Natural killer cell (primary cell): Measurements from ENCODE around the gene PSTK. TPM values are rescaled to one million over a fixed set of nuclear protein-coding genes. Genes with fewer than 3 reads are reported as not detected.

Source experiments
- ATAC-seq, 3 donors: fragments of 150-1000 bp in 2 of 3; fragments of 200-7000 bp in 1 of 3; cut with Tn5 transposase; 1 replicate in 1 of 3; 2 replicates in 2 of 3; pipeline ENCODE4 v1.10.0; 2021; ENCODE audit warnings: mild to moderate bottlenecking in 2 of 3, moderate library complexity in 2 of 3
- DNase-seq, 2 donors: peaks; one replicate each; pipeline versions ENCODE4 v3.0.0 to v3.0.0-alpha.2; 2013 to 2021; ENCODE audit warnings: mixed read lengths in 1 of 2
- H3K27ac ChIP-seq: one replicate; pipeline ENCODE4 v1.5.1; 2013; ENCODE audit warnings: mild to moderate bottlenecking, low read length
- H3K27me3 ChIP-seq: one replicate; pipeline ENCODE4 v1.6.1; 2013; ENCODE audit warnings: low read length; ENCODE audit not compliant: control insufficient read depth, insufficient read depth
- H3K36me3 ChIP-seq: one replicate; pipeline ENCODE4 v1.6.1; 2013; ENCODE audit warnings: low read length; ENCODE audit not compliant: control insufficient read depth, insufficient read depth
- H3K4me1 ChIP-seq: one replicate; pipeline ENCODE4 v1.6.1; 2013; ENCODE audit warnings: low read length; ENCODE audit not compliant: control insufficient read depth, insufficient read depth
- H3K4me3 ChIP-seq: one replicate; pipeline ENCODE4 v1.5.1; 2013; ENCODE audit warnings: low read length
- H3K9me3 ChIP-seq: one replicate; pipeline ENCODE4 v1.6.1; 2013; ENCODE audit warnings: low read length; ENCODE audit not compliant: control insufficient read depth, insufficient read depth
- H3K27ac Mint-ChIP-seq, 2 donors: one replicate each; pipeline ENCODE4 v1.8.0; 2022; ENCODE audit warnings: mild to moderate bottlenecking in 2 of 2, mixed read lengths in 2 of 2, moderate library complexity in 1 of 2
- H3K27me3 Mint-ChIP-seq, 2 donors: one replicate each; pipeline ENCODE4 v1.8.0; 2022; ENCODE audit warnings: low read depth in 2 of 2, mixed read lengths in 2 of 2
- H3K36me3 Mint-ChIP-seq: one replicate; pipeline ENCODE4 v1.8.0; 2022; ENCODE audit warnings: mixed read lengths
- H3K4me1 Mint-ChIP-seq, 2 donors: one replicate each; pipeline ENCODE4 v1.8.0; 2022; ENCODE audit warnings: mixed read lengths in 2 of 2
- H3K4me3 Mint-ChIP-seq: one replicate; pipeline ENCODE4 v1.8.0; 2022; ENCODE audit warnings: mild to moderate bottlenecking, moderate library complexity, mixed read lengths
- H3K9me3 Mint-ChIP-seq, 2 donors: one replicate each; pipeline ENCODE4 v1.8.0; 2022; ENCODE audit warnings: mixed read lengths in 2 of 2
- CTCF ChIP-seq: fragments of 200-600 bp; IDR thresholded peaks from one replicate; pipeline ENCODE4 v1.8.0; 2022; ENCODE audit warnings: antibody characterized with exemption
- WGBS: methylation state at CpG from one replicate; pipeline ENCODE4 v1.1.7; 2013; ENCODE audit warnings: missing lambda C conversion rate; ENCODE audit not compliant: insufficient coverage; 5-methylcytosine and 5-hydroxymethylcytosine counted together
- intact Hi-C: fragments of 100-400 bp; cut with micrococcal nuclease; formaldehyde crosslinking; loops from one replicate; pipeline ENCODE4 v1.14.2; 2022
- total RNA-seq, 4 donors: library from RNA; stranded (reverse); fragments of 120-200 nt in 1 of 4; gene quantifications; one replicate each; pipeline versions ENCODE4 v1.2.3 to v1.2.4, GENCODE V29; 2013 to 2022

The PSTK gene
- total RNA-seq, 3 donors from 2014 or later (not counting 1 experiment from before 2014, with no cell fraction given) = 10.6 to 13.8 (median 13.7) TPM

- Mint-ChIP-seq H3K27ac (no peak overlapping the region), H3K27me3 (no peaks in the 10 kb centered on the region), H3K4me1 (no peaks in the 10 kb centered on the region), H3K9me3 (no peaks in the 10 kb centered on the region), H3K36me3 (peaks cover 13% of the 10 kb centered on the region), H3K4me3 (no peak overlapping the region)
- Histone ChIP-seq H3K36me3 (peaks cover 30% of the 10 kb centered on the region), H3K4me3 (no peak overlapping the region), H3K27me3 (no peaks in the 10 kb centered on the region), H3K9me3 (no peaks in the 10 kb centered on the region), H3K27ac (no peak overlapping the region), H3K4me1 (no peaks in the 10 kb centered on the region)
- ATAC-seq (no peak), DNase-seq (no peak)
- intact Hi-C loops = no loop called here
- no CpG with 5 or more reads among the region's 1 CpG for WGBS
- no peak for TF ChIP-seq CTCF
Observed at GRCh38 chr10:122939856-122940543, 40.2 kb upstream of the PSTK start.

GRCh38 chr10:122949296-122949695 is 30.9 kb upstream of the PSTK start:
- no peaks in the 10 kb centered on the region for H3K27me3 Mint-ChIP-seq
- peaks cover 29% of the 10 kb centered on the region in 2 donors for H3K4me1 Mint-ChIP-seq
- peaks cover under 1% of the 10 kb centered on the region for H3K9me3 ChIP-seq
- no peak overlapping the region for H3K4me3 ChIP-seq
- no peaks in the 10 kb centered on the region for H3K9me3 Mint-ChIP-seq
- ATAC-seq (no peak), DNase-seq (no peak)
- H3K27ac Mint-ChIP-seq = no peak overlapping the region
- H3K27me3 ChIP-seq = no peaks in the 10 kb centered on the region
- peaks cover 12% of the 10 kb centered on the region for H3K36me3 Mint-ChIP-seq
- no peak overlapping the region for H3K4me3 Mint-ChIP-seq
- H3K4me1 ChIP-seq = peaks cover 10% of the 10 kb centered on the region
- TF ChIP-seq CTCF = no peak
- WGBS = 100% methylated on average over 3 of the region's 3 CpGs
- intact Hi-C loops = no loop called here
- no peak overlapping the region for H3K27ac ChIP-seq
- H3K36me3 ChIP-seq = peaks cover 22% of the 10 kb centered on the region

- H3K27ac ChIP-seq = peak within 1 kb of the TSS; percentile 66
- Mint-ChIP-seq H3K27ac (peak within 1 kb of the TSS; percentile 84 to 92), H3K9me3 (no peaks in the 10 kb centered on the region), H3K4me1 (peaks cover 22 to 28% of the 10 kb centered on the region in 2 donors), H3K27me3 (peaks cover 0 to 7% of the 10 kb centered on the region in 2 donors), H3K36me3 (no peaks in the 10 kb centered on the region), H3K4me3 (peak within 1 kb of the TSS; percentile 92)
- H3K9me3 ChIP-seq = peaks cover 5% of the 10 kb centered on the region
- peak; percentile 92 to 100 for DNase-seq
- H3K27me3 ChIP-seq = no peaks in the 10 kb centered on the region
- TF ChIP-seq CTCF = no peak
- peaks cover 16% of the 10 kb centered on the region for H3K4me1 ChIP-seq
- intact Hi-C loops = loop anchor here (1.0 kb wide), 2 partner anchors 26 to 54 kb away; partner anchors contain the start of genes IKZF5 and PSTK
- no peaks in the 10 kb centered on the region for H3K36me3 ChIP-seq
- H3K4me3 ChIP-seq = peak within 1 kb of the TSS; percentile 87
- ATAC-seq = peak; percentile 93 to 97 (median 94)
- WGBS = 7% methylated on average over 77 of the region's 77 CpGs
Observed at GRCh38 chr10:122953902-122954730, 26.1 kb upstream of the PSTK start, which contains the start of gene C10orf88. Gene C10orf88 (minus strand): TSS chr10:122954227. CDS start chr10:122954178, 49 bp downstream.
